A204.1 (cell line): Measurements from ENCODE around the gene GRB2.
"Not testable (repeated sequence)": the region's sequence is repeated elsewhere in the genome, so short reads cannot be mapped to it uniquely, and the experiment has no call there.

Experiments used
- FAIRE-seq: peaks from 2 replicates; lab custom pipeline; 2012; peaks lifted over from hg19 to GRCh38; lab: Jason Lieb, UNC

Gene GRB2

GRCh38 chr17:75405365-75406221, at the start of gene GRB2:
Gene GRB2 (minus strand): TSS chr17:75405678. CDS start chr17:75393628, 12,050 bp downstream.
- no peak for FAIRE-seq

GRCh38 chr17:75454672-75455071, 49.2 kb upstream of the GRB2 start:
- not testable (repeated sequence) for FAIRE-seq

- FAIRE-seq = no peak
These were observed 48.7 kb upstream of the GRB2 start for GRCh38 chr17:75454193-75454592.

GRCh38 chr17:75450270-75450669, 44.8 kb upstream of the GRB2 start:
- FAIRE-seq = no peak

GRCh38 chr17:75447951-75448856, 42.7 kb upstream of the GRB2 start:
- FAIRE-seq = no peak

- not testable (repeated sequence) for FAIRE-seq
These were observed 40.4 kb upstream of the GRB2 start for GRCh38 chr17:75445896-75446295.

- FAIRE-seq = no peak
These were observed 39.8 kb upstream of the GRB2 start for GRCh38 chr17:75445296-75445695.

- FAIRE-seq = no peak
These were observed 37.0 kb upstream of the GRB2 start for GRCh38 chr17:75442168-75443103.

- FAIRE-seq = no peak
These were observed 35.4 kb upstream of the GRB2 start for GRCh38 chr17:75440738-75441448.

GRCh38 chr17:75439287-75439686, 33.8 kb upstream of the GRB2 start:
- FAIRE-seq = no peak

- FAIRE-seq = not testable (repeated sequence)
These were observed 31.9 kb upstream of the GRB2 start for GRCh38 chr17:75437404-75437803.

GRCh38 chr17:75434433-75434832, 29.0 kb upstream of the GRB2 start:
- not testable (repeated sequence) for FAIRE-seq

GRCh38 chr17:75433218-75433783, 27.8 kb upstream of the GRB2 start:
- no peak for FAIRE-seq

- peak; percentile 88 for FAIRE-seq
These were observed 24.9 kb upstream of the GRB2 start for GRCh38 chr17:75430159-75430974.

GRCh38 chr17:75428543-75429469, 23.3 kb upstream of the GRB2 start:
- FAIRE-seq = peak; percentile 44

- no peak for FAIRE-seq
These were observed 13.1 kb upstream of the GRB2 start for GRCh38 chr17:75418531-75418930.

- FAIRE-seq = no peak
These were observed 11.6 kb upstream of the GRB2 start for GRCh38 chr17:75417054-75417580.

- FAIRE-seq = no peak
These were observed 10.5 kb upstream of the GRB2 start for GRCh38 chr17:75416006-75416405.

- no peak for FAIRE-seq
These were observed 9.0 kb upstream of the GRB2 start for GRCh38 chr17:75414488-75414887.
